Neutrophil (primary cell): ENCODE data around the gene OR5V1.
"Not testable (repeated sequence)": the region's sequence is repeated elsewhere in the genome, so short reads cannot be mapped to it uniquely, and the experiment has no call there.

ENCODE experiments used
- H3K27ac ChIP-seq: fragments of 200-600 bp; sonication (generic); 2 replicates; pipeline ENCODE4 v1.5.1; 2016; ENCODE audit warnings: mild to moderate bottlenecking, moderate library complexity
- H3K27me3 ChIP-seq: fragments of 200-600 bp; sonication (generic); 2 replicates; pipeline ENCODE4 v1.6.0; 2016; ENCODE audit warnings: mild to moderate bottlenecking
- H3K36me3 ChIP-seq: fragments of 200-600 bp; sonication (generic); 2 replicates; pipeline ENCODE4 v1.5.1; 2017
- H3K4me1 ChIP-seq, 2 experiments: fragments of 200-600 bp in 1 of 2; sonication (generic) in 1 of 2; 1 replicate in 1 of 2; 2 replicates in 1 of 2; pipeline versions ENCODE4 v1.5.1 to v1.6.1; 2013 to 2016; ENCODE audit warnings: low read depth in 1 of 2, low read length in 1 of 2, mild to moderate bottlenecking in 1 of 2, moderate library complexity in 1 of 2; ENCODE audit not compliant: control insufficient read depth in 1 of 2, insufficient read depth in 1 of 2
- H3K4me3 ChIP-seq, 2 experiments: fragments of 200-600 bp in 1 of 2; sonication (generic) in 1 of 2; 1 replicate in 1 of 2; 2 replicates in 1 of 2; pipeline ENCODE4 v1.5.1; 2013 to 2016; ENCODE audit warnings: low read depth in 1 of 2, low read length in 1 of 2, mild to moderate bottlenecking in 1 of 2, moderate library complexity in 1 of 2
- H3K9me3 ChIP-seq: fragments of 200-600 bp; sonication (generic); 2 replicates; pipeline ENCODE4 v1.5.1; 2016
- TF ChIP-seq, protein P1 (sequence below): fragments of 200-600 bp; sonication (generic); IDR thresholded peaks from 2 replicates; pipeline ENCODE4 v1.5.1; 2016; ENCODE audit warnings: antibody characterized with exemption

OR5V1 gene

GRCh38 chr6:29376003-29376402, 7.3 kb upstream of the OR5V1 start:
- Histone ChIP-seq H3K9me3 (no peaks in the 10 kb centered on the region), H3K27me3 (no peaks in the 10 kb centered on the region), H3K27ac (no peak overlapping the region), H3K36me3 (no peaks in the 10 kb centered on the region), H3K4me1 (no peaks in the 10 kb centered on the region), H3K4me3 (no peak overlapping the region)
- TF ChIP-seq, protein P1, sequence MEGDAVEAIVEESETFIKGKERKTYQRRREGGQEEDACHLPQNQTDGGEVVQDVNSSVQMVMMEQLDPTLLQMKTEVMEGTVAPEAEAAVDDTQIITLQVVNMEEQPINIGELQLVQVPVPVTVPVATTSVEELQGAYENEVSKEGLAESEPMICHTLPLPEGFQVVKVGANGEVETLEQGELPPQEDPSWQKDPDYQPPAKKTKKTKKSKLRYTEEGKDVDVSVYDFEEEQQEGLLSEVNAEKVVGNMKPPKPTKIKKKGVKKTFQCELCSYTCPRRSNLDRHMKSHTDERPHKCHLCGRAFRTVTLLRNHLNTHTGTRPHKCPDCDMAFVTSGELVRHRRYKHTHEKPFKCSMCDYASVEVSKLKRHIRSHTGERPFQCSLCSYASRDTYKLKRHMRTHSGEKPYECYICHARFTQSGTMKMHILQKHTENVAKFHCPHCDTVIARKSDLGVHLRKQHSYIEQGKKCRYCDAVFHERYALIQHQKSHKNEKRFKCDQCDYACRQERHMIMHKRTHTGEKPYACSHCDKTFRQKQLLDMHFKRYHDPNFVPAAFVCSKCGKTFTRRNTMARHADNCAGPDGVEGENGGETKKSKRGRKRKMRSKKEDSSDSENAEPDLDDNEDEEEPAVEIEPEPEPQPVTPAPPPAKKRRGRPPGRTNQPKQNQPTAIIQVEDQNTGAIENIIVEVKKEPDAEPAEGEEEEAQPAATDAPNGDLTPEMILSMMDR, result no peak

- TF ChIP-seq, protein P1, result no peak
- Histone ChIP-seq H3K27ac (no peak within 1 kb of the TSS), H3K27me3 (no peaks in the 10 kb centered on the region), H3K4me1 (no peaks in the 10 kb centered on the region), H3K9me3 (no peaks in the 10 kb centered on the region), H3K36me3 (no peaks in the 10 kb centered on the region), H3K4me3 (no peak within 1 kb of the TSS)
These were observed 6.5 kb upstream of the OR5V1 start, which contains the start of gene OR12D3 for GRCh38 chr6:29375191-29375590. OR12D3 (minus strand) TSS chr6:29375291; CDS start chr6:29375287, 4 bp downstream.

GRCh38 chr6:29355603-29356002, 13.1 kb downstream of the OR5V1 start:
- H3K9me3 ChIP-seq, result no peaks in the 10 kb centered on the region
- no peaks in the 10 kb centered on the region for H3K4me1 ChIP-seq
- no peak overlapping the region for H3K27ac ChIP-seq
- H3K27me3 ChIP-seq, result peaks cover 9% of the 10 kb centered on the region
- TF ChIP-seq, protein P1, result no peak
- H3K4me3 ChIP-seq, result no peak overlapping the region
- no peaks in the 10 kb centered on the region for H3K36me3 ChIP-seq

- Histone ChIP-seq H3K4me3 (no peak overlapping the region), H3K27me3 (peaks cover 9% of the 10 kb centered on the region), H3K36me3 (no peaks in the 10 kb centered on the region), H3K27ac (no peak overlapping the region), H3K4me1 (no peaks in the 10 kb centered on the region), H3K9me3 (no peaks in the 10 kb centered on the region)
- TF ChIP-seq, protein P1, result no peak
These were observed 13.7 kb downstream of the OR5V1 start for GRCh38 chr6:29354980-29355379.

DNA sequence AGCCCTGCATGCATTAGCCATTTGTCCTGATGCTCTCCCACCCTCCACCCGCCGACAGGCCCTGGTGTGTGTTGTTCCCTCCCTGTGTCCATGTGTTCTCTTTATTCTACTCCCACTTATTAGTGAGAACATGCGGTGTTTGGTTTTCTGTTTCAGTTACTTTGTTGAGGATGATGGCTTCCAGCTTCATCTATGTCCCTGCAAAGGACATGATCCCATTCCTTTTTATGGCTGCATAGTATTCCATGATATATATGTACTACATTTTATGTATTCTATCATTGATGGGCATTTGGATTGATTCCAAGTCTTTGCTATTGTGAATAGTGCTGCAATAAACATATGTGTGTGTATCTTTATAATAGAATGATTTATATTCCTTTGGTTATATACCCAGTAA, 19.3 kb downstream of the OR5V1 start:
- not testable (repeated sequence) for H3K27me3 ChIP-seq, H3K27ac ChIP-seq, H3K4me1 ChIP-seq, H3K4me3 ChIP-seq, H3K9me3 ChIP-seq, H3K36me3 ChIP-seq

GRCh38 chr6:29345380-29345779, 23.3 kb downstream of the OR5V1 start:
- H3K27ac ChIP-seq, result no peak overlapping the region
- H3K36me3 ChIP-seq, result no peaks in the 10 kb centered on the region
- H3K9me3 ChIP-seq, result no peaks in the 10 kb centered on the region
- H3K4me3 ChIP-seq, result no peak overlapping the region
- H3K4me1 ChIP-seq, result no peaks in the 10 kb centered on the region
- no peaks in the 10 kb centered on the region for H3K27me3 ChIP-seq
- TF ChIP-seq, protein P1, result no peak
